Measurements from ENCODE around the gene MBD2.

- TF ChIP-seq POLR2A (IDR thresholded peaks at IDR 0.05), result peak in 1 of 2 donors; percentile 74
- TF ChIP-seq, protein P1, sequence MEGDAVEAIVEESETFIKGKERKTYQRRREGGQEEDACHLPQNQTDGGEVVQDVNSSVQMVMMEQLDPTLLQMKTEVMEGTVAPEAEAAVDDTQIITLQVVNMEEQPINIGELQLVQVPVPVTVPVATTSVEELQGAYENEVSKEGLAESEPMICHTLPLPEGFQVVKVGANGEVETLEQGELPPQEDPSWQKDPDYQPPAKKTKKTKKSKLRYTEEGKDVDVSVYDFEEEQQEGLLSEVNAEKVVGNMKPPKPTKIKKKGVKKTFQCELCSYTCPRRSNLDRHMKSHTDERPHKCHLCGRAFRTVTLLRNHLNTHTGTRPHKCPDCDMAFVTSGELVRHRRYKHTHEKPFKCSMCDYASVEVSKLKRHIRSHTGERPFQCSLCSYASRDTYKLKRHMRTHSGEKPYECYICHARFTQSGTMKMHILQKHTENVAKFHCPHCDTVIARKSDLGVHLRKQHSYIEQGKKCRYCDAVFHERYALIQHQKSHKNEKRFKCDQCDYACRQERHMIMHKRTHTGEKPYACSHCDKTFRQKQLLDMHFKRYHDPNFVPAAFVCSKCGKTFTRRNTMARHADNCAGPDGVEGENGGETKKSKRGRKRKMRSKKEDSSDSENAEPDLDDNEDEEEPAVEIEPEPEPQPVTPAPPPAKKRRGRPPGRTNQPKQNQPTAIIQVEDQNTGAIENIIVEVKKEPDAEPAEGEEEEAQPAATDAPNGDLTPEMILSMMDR (IDR thresholded peaks at IDR 0.05), result peak in 10 of 12 donors; percentile 9 to 64 (median 31)
Observed at GRCh38 chr18:54224379-54225014, at the start of gene MBD2.
